H1 (cell line): ENCODE results near the gene ATXN1L. TPM values are rescaled to one million over a fixed set of nuclear protein-coding genes. Genes with fewer than 3 reads are reported as not detected.

Experiments
- ASH2L ChIP-seq: fragments of 200-600, 300-600 bp; sonication (generic); IDR thresholded peaks from one replicate; pipeline ENCODE4 v1.7.1; 2017; ENCODE audit warnings: low read length
- ATF3 ChIP-seq: IDR thresholded peaks from 2 replicates; pipeline ENCODE4 v1.6.1; 2011; ENCODE audit warnings: low read depth, mild to moderate bottlenecking, low read length; ENCODE audit not compliant: insufficient read depth
- BACH1 ChIP-seq: IDR thresholded peaks from 2 replicates; pipeline ENCODE4 v1.6.1; 2012; ENCODE audit warnings: low read length, improper control_type of control experiment
- BCL11A ChIP-seq, 2 experiments: IDR thresholded peaks; one replicate each; pipeline ENCODE4 v1.6.1; 2011; ENCODE audit warnings: low read depth in 2 of 2, low read length in 2 of 2, mild to moderate bottlenecking in 2 of 2
- BRCA1 ChIP-seq: IDR thresholded peaks from 2 replicates; pipeline ENCODE4 v1.6.1; 2012; ENCODE audit warnings: low read depth, low read length, improper control_type of control experiment
- CEBPB ChIP-seq: IDR thresholded peaks from 2 replicates; pipeline ENCODE4 v1.6.1; 2012; ENCODE audit warnings: low read depth, low read length
- CHD2 ChIP-seq: IDR thresholded peaks from 2 replicates; pipeline ENCODE4 v1.6.1; 2012; ENCODE audit warnings: low read length, improper control_type of control experiment
- CTBP2 ChIP-seq: IDR thresholded peaks from 2 replicates; pipeline ENCODE4 v1.7.0; 2011; ENCODE audit warnings: borderline replicate concordance, mild to moderate bottlenecking, moderate library complexity, mixed read lengths, low read length; ENCODE audit not compliant: insufficient read depth, insufficient read length
- CTCF ChIP-seq, 3 experiments: IDR thresholded peaks; 1 replicate in 2 of 3; 2 replicates in 1 of 3; pipeline versions ENCODE4 v1.5.1 to v1.6.1; 2011; ENCODE audit warnings: low read length in 3 of 3, mild to moderate bottlenecking in 3 of 3, inconsistent platforms in 2 of 3, low read depth in 1 of 3, moderate library complexity in 1 of 3; ENCODE audit not compliant: insufficient read depth in 1 of 3; ENCODE audit errors: control extremely low read depth in 1 of 3
- KDM1A ChIP-seq: fragments of 200-600, 300-600 bp; sonication (generic); IDR thresholded peaks from 2 replicates; pipeline ENCODE4 v1.7.1; 2016; ENCODE audit warnings: mild to moderate bottlenecking, low read length, borderline replicate concordance
- NRF1 ChIP-seq: IDR thresholded peaks from 2 replicates; pipeline ENCODE4 v1.6.1; 2011; ENCODE audit warnings: mild to moderate bottlenecking, low read depth, low read length, improper control_type of control experiment
- POLR2A ChIP-seq, 2 experiments: IDR thresholded peaks; 1 replicate in 1 of 2; 2 replicates in 1 of 2; pipeline ENCODE4 v1.6.1; 2011; ENCODE audit warnings: low read depth in 2 of 2, low read length in 2 of 2, mild to moderate bottlenecking in 2 of 2; ENCODE audit errors: control extremely low read depth in 1 of 2
- RFX5 ChIP-seq: IDR thresholded peaks from 2 replicates; pipeline ENCODE4 v1.6.1; 2011; ENCODE audit warnings: low read depth, low read length, improper control_type of control experiment, borderline replicate concordance
- RXRA ChIP-seq: IDR thresholded peaks from 2 replicates; pipeline ENCODE4 v1.6.1; 2011; ENCODE audit warnings: low read depth, mild to moderate bottlenecking, low read length, moderate library complexity; ENCODE audit not compliant: insufficient read depth
- SIX5 ChIP-seq: IDR thresholded peaks from 2 replicates; pipeline ENCODE4 v1.6.1; 2011; ENCODE audit warnings: mild to moderate bottlenecking, low read depth, low read length
- SP1 ChIP-seq: IDR thresholded peaks from 2 replicates; pipeline ENCODE4 v1.6.1; 2011; ENCODE audit warnings: low read depth, low read length
- SP2 ChIP-seq: IDR thresholded peaks from 2 replicates; pipeline ENCODE4 v1.6.1; 2012; ENCODE audit warnings: mild to moderate bottlenecking, low read length, inconsistent platforms
- SRF ChIP-seq: IDR thresholded peaks from 2 replicates; pipeline ENCODE4 v1.6.1; 2011; ENCODE audit warnings: mild to moderate bottlenecking, low read depth, low read length, moderate library complexity
- SUZ12 ChIP-seq: fragments of 200-600 bp; sonication (generic); IDR thresholded peaks from 2 replicates; pipeline ENCODE4 v1.6.1; 2012; ENCODE audit warnings: mild to moderate bottlenecking, inconsistent platforms, low read length, moderate library complexity, mixed read lengths
- TEAD4 ChIP-seq: IDR thresholded peaks from 2 replicates; pipeline ENCODE4 v1.6.1; 2012; ENCODE audit warnings: low read depth, low read length, inconsistent platforms, mixed read lengths
- USF2 ChIP-seq: IDR thresholded peaks from 2 replicates; pipeline ENCODE4 v1.6.1; 2011; ENCODE audit warnings: low read length, improper control_type of control experiment
- polyA plus RNA-seq, 7 experiments: library from polyadenylated mRNA; depleted of rRNA in 3 of 7; stranded (reverse) in 5 of 7; unstranded in 2 of 7; fragments of >200 nt in 5 of 7; fragments of 200-250 nt in 2 of 7; gene quantifications; 1 replicate in 5 of 7; 2 replicates in 1 of 7; 4 replicates in 1 of 7; pipeline versions ENCODE4 v1.2.1 to v1.2.3, GENCODE V29; 2011 to 2013; ENCODE audit warnings: missing spikeins in 2 of 7, mixed read lengths in 2 of 7
- total RNA-seq: library from RNA; stranded (reverse); fragmentation: NEBNext Ultra II Directional; extraction: Animal tissue kit (Norgen Biotek cat#: 25700); gene quantifications from 2 replicates; pipeline ENCODE4 v1.2.1, GENCODE V29; 2021

ATXN1L gene
- total and polyA plus RNA-seq, 2 of the 8 experiments (the other 6 are each of a cell fraction or from before 2014, with no cell fraction given), result 12.1 to 23.8 TPM

GRCh38 chr16:71808593-71809459 lies 37.0 kb upstream of the ATXN1L start, which contains the start of gene AP1G1 (continued):
- TF ChIP-seq NRF1, result no peak
- TF ChIP-seq ASH2L, result peak; percentile 100
- no peak for TF ChIP-seq RFX5
- no peak for TF ChIP-seq BRCA1
- peak; percentile 64 for TF ChIP-seq ATF3
- TF ChIP-seq TEAD4, result no peak
- TF ChIP-seq CTCF (IDR thresholded peaks at IDR 0.05; ENCODE audit: control extremely low read depth in 1 of 3, insufficient read depth in 1 of 3, low read depth in 1 of 3, low read length in 3 of 3), result no peak
- peak; percentile 92 for TF ChIP-seq CHD2
- TF ChIP-seq KDM1A, result no peak
- no peak for TF ChIP-seq USF2
- TF ChIP-seq SIX5, result no peak
- no peak for TF ChIP-seq CTBP2
- no peak for TF ChIP-seq SUZ12
- TF ChIP-seq BACH1, result no peak
- TF ChIP-seq CEBPB, result no peak
- peak; percentile 62 to 86 for TF ChIP-seq POLR2A (IDR thresholded peaks at IDR 0.05; ENCODE audit: control extremely low read depth in 1 of 2, low read depth in 2 of 2, low read length in 2 of 2)
- TF ChIP-seq RXRA, result no peak
- no peak for TF ChIP-seq SP2
- TF ChIP-seq SP1, result 0 out of 2 replicates have a peak, but pooled peaks have one; percentile 34
- peak; percentile 62 for TF ChIP-seq SRF
- TF ChIP-seq BCL11A (IDR thresholded peaks at IDR 0.05; ENCODE audit: low read depth in 2 of 2, low read length in 2 of 2), result no peak
